HUDEP-2 (cell line): Measurements from ENCODE around the gene TRAPPC4.

ENCODE experiments used
- DNase-seq, 76 experiments: peaks; one replicate each; lab custom pipeline; 2025; ENCODE audit not compliant: unreplicated experiment in 76 of 76; lab: John Stamatoyannopoulos, UW

Gene TRAPPC4

GRCh38 chr11:119061256-119061655 lies 42.7 kb downstream of the TRAPPC4 start:
- no peak for DNase-seq

GRCh38 chr11:119062779-119063178 lies 44.2 kb downstream of the TRAPPC4 start:
- peak in 64 of 76 experiments; percentile 3 to 71 (median 44) for DNase-seq

GRCh38 chr11:119065369-119065768 lies 46.8 kb downstream of the TRAPPC4 start:
- DNase-seq, result peak in 63 of 76 experiments; percentile 3 to 73 (median 41)

- DNase-seq, result peak; percentile 33 to 97 (median 92)
These were observed 49.0 kb downstream of the TRAPPC4 start, which contains the start of gene VPS11 for GRCh38 chr11:119067371-119068222. TSS of gene VPS11 (plus strand) at chr11:119067818. CDS start at chr11:119067824, 6 bp downstream.
